Ishikawa (cell line): ENCODE results near the gene SPRYD4.

ENCODE experiments used
- CEBPB ChIP-seq: IDR thresholded peaks from 2 replicates; pipeline ENCODE4 v1.6.1; 2012
- TF ChIP-seq, protein P1 (sequence below): IDR thresholded peaks from 2 replicates; pipeline ENCODE4 v1.6.1; 2012; ENCODE audit warnings: low read depth, mild to moderate bottlenecking
- TF ChIP-seq, protein P2 (sequence below): IDR thresholded peaks from 2 replicates; pipeline ENCODE4 v1.6.1; 2012

DNA sequence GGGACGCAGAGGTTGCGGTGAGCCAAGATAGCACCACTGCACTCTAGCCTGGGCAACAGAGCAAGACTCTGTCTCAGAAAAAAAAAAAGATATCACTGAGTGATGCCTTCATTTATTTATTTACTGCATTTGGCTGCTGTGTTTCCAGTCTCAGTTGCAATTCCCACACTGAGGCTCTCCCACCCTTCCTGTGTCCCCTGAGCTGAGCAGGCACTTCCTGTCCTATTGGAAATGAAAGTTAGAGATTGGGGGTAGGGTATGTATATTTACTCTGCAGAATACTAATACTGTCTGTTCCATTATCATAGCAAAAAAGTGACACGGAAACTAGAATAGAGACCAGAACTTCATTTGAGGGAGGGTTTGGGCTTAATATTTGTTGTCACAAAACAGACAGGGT, 51.7 kb downstream of the SPRYD4 start:
- TF ChIP-seq, protein P1, sequence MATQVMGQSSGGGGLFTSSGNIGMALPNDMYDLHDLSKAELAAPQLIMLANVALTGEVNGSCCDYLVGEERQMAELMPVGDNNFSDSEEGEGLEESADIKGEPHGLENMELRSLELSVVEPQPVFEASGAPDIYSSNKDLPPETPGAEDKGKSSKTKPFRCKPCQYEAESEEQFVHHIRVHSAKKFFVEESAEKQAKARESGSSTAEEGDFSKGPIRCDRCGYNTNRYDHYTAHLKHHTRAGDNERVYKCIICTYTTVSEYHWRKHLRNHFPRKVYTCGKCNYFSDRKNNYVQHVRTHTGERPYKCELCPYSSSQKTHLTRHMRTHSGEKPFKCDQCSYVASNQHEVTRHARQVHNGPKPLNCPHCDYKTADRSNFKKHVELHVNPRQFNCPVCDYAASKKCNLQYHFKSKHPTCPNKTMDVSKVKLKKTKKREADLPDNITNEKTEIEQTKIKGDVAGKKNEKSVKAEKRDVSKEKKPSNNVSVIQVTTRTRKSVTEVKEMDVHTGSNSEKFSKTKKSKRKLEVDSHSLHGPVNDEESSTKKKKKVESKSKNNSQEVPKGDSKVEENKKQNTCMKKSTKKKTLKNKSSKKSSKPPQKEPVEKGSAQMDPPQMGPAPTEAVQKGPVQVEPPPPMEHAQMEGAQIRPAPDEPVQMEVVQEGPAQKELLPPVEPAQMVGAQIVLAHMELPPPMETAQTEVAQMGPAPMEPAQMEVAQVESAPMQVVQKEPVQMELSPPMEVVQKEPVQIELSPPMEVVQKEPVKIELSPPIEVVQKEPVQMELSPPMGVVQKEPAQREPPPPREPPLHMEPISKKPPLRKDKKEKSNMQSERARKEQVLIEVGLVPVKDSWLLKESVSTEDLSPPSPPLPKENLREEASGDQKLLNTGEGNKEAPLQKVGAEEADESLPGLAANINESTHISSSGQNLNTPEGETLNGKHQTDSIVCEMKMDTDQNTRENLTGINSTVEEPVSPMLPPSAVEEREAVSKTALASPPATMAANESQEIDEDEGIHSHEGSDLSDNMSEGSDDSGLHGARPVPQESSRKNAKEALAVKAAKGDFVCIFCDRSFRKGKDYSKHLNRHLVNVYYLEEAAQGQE, result no peak
- TF ChIP-seq, protein P2, sequence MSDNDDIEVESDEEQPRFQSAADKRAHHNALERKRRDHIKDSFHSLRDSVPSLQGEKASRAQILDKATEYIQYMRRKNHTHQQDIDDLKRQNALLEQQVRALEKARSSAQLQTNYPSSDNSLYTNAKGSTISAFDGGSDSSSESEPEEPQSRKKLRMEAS, result no peak
- TF ChIP-seq CEBPB, result no peak
